Endometrium (tissue), 2 donors: ENCODE data around the gene ATP5IF1.

Experiments
- FAIRE-seq: peaks from 2 replicates; lab custom pipeline; 2012; peaks lifted over from hg19 to GRCh38; lab: Jason Lieb, UNC
- donor health status: control.
- donor health status: control.

The ATP5IF1 gene

DNA sequence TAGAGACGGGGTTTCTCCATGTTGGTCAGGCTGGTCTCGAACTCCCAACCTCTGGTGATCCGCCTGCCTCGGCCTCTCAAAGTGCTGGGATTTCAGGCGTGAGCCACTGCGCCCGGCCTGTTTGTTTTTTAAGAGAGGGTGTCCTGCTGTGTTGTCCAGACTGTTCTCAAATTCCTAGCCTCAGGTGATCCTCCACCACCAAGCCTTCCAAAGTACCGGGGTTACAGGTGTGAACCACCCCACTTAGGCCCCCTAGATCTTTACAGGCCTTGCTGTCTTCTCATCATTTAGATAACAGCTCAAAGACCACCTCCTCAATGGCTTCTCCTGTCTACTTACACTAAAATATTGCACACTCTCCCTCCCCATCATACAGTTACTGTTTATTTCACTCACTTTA is 29.7 kb downstream of the ATP5IF1 start:
- FAIRE-seq = no peak

DNA sequence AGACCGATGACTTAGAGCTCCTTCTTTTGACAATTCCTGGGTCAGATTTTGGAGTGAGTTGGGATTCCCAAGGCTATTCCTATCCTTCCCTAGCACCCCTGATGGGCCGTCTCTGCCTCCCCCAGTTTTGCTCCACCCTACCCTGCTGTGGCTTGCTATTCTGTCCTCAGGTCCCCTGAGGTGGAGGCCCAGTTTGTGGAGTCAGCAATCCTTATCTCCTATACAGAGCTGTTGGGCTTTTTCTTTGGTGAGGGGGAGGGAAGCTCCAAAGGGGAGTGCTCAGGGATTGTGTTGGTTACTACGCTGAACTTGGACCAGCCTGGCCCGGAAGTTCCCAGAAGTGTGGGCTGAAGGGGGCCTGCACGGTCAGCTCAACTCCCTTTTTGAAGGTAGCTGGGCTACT is 31.0 kb downstream of the ATP5IF1 start:
- FAIRE-seq = no peak

DNA sequence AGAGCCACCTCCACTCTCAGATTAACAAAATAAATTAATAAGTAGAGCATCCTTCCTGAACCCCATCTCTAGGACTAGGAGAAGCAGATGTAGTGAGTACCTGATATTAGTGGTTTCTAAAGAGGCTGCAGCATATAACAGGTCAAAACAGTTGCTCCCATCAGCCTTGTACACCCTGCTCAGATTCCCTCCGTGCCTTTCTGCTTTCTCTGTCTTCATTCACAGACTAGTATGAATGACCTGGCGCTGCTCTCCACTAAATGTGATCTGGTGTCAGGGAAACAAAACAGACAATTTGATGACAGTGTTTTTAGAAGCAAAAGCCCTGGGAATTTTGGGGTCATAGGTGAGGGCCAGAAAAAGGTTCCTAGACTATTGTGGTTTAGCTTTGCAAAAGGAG is 31.7 kb downstream of the ATP5IF1 start:
- FAIRE-seq = no peak

DNA sequence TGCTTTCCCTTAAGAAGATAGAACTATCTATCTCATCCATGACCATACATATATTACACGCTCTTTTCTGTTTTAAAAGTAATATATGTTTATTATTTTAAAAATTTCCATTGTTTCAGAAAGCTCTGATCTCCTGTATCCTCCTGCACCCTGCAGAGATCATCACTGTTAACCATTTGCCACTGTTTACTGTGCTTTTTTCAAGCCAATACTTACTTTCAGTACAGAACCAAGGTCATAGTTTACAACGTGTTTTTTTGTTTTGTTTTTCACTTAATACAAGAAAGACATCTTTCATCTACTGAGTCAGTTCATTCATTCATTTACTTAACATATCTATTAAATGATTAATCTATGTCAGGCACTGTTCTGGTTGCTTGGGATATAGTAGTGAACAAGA is 33.6 kb downstream of the ATP5IF1 start:
- no peak for FAIRE-seq

DNA sequence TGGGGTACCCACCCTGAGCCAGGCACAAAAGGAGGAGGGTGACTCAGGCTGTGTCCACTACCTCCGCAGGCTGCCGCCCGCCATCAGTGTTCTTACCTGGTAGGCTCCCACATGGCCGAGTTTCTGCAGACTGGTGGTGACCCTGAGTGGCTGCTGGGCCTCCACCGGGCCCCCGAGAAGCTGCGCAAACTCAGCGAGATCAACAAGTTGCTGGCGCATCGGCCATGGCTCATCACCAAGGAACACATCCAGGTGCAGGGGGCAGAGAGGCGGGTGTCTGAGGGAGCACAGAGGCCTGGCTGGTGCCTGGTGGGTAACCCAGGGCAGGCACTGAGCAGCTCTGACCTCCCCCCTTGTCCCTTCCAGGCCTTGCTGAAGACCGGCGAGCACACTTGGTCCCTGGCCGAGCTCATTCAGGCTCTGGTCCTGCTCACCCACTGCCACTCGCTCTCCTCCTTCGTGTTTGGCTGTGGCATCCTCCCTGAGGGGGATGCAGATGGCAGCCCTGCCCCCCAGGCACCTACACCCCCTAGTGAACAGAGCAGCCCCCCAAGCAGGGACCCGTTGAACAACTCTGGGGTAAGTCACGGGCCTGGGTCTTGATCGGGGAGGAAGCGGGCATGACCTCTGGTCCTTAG is 36.4 kb downstream of the ATP5IF1 start:
- no peak for FAIRE-seq

DNA sequence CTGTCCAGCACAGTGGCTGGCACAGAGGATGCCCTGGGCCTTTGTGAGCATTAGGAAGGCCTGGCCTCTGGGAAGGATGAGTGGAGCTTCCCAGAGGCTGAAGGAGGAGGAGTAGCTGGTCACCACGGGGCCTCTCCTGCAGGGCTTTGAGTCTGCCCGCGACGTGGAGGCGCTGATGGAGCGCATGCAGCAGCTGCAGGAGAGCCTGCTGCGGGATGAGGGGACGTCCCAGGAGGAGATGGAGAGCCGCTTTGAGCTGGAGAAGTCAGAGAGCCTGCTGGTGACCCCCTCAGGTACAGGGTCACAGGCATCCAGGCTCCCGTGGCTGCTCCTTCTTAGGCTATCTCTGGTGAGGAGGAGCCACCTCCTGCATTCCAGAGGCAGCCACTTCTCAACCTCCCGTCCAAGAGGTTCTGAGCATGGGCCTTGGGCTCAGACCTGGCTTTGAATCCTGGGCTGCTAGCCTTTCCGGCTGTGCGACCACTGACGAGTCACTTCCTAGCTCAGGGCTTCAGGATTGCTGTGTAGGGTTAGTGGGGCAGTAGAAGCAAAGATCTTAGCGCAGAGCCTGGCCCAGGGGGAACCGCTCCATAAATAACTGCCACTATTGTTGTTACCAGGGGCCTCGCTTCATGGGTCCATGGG is 37.4 kb downstream of the ATP5IF1 start:
- no peak for FAIRE-seq

DNA sequence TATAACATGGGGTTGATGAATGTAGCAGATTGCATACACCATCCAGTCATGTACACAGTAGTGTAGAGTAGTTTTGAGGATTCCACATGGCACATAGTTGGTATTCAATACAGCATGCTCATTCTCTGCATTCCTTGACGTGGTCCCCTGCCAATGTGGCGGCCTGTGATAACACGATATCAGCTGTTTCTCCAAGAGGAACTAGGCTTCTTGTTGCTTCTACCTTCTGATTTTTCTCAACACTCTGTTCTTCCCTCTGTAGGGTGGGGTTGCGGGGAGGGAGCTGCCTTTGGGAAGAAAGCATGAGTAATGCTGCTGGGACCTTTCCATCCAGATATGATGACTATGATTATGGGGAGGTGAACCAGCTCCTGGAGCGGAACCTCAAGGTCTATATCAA is 42.8 kb downstream of the ATP5IF1 start:
- no peak for FAIRE-seq

DNA sequence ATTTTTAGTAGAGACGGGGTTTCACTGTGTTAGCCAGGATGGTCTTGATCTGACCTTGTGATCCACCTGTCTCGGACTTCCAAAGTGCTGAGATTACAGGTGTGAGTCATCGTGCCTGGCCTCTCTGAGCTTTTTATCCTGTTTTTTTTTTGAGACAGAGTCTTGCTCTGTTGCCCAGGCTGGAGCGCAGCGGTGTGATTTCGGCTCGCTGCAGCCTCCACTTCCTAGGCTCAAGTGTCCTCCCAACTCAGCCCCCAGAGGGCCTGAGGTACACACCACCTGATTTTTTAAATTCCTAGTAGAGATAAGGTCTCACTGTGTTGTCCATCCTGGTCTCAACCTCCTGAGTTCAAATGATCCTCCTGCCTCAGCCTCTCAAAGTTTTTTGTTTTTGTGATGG is 43.8 kb downstream of the ATP5IF1 start:
- FAIRE-seq = no peak

DNA sequence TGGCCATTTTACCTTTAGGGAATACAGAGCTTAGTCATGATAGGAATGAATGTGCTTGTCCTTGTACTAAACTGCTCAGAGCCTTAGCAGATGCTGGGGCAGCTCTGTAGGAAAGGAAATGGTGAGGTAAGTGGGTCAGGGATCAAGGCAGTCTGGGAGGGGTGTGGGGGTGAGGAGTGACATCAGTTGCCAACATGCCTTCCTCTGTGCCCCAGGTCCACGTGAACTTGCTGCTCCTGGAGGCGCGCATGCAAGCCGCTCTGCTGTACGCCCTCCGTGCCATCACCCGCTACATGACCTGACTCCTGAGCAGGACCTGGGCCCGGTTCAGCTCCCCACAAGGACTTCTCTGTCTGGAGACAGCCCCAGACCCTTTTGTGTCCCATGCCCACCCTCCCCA is 44.6 kb downstream of the ATP5IF1 start:
- no peak for FAIRE-seq

DNA sequence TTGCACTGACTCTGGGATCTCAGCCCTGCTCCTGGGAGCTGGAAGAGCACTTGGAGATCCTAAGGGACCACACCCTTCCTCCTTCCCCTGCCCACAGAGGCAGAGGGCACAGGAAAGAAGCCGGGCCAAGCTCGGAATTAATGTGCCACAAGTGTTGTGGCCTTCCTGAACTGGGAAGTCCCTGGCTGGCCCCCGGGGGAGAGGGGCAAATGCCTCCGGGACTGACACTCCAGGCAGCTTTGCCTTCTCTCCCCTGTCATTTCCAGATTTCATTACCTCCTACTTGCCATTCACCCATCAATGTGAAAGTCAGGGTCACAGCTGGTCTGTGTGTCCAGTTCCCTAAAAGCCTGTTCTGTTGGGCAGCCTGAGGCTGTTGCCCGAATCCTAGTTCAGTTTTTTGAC is 45.1 kb downstream of the ATP5IF1 start:
- FAIRE-seq = no peak

DNA sequence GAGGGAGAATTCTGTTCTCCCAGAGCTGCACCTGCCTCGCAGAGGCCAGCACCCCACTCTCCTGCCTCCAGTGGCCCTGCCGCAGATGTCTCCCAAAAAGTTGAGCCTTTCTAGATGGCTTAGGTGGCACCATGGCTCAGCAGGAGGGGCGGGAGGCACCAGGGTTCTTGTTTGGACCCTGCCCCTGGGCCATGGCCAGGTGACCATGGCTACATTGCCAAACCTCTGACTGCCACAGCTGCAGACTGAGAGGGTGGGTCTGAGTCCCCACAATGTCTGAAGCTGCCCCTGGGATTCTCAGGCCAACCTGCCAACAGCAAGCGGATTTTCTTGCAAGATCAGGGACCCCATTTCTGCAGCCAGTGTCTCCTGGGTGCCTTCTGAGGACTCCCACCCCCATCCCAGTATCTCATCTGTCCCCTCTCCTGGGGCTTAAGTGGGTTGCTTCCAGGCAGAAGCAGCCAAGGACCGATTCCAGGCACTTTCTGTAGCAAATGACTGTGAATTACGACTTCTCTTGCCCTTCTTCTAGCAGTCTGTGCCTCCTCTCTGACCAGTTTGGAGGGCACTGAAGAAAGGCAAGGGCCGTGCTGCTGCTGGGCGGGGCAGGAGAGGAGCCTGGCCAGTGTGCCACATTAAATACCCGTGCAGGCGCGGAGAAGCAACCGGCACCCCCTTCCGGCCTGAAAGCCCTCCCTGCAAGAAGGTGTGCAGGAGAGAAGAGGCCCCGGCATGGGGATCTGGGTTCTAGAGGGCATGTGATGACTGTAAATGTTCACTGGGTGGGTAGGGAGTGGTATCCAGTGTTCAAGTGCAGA is 45.9 kb downstream of the ATP5IF1 start:
- no peak for FAIRE-seq

DNA sequence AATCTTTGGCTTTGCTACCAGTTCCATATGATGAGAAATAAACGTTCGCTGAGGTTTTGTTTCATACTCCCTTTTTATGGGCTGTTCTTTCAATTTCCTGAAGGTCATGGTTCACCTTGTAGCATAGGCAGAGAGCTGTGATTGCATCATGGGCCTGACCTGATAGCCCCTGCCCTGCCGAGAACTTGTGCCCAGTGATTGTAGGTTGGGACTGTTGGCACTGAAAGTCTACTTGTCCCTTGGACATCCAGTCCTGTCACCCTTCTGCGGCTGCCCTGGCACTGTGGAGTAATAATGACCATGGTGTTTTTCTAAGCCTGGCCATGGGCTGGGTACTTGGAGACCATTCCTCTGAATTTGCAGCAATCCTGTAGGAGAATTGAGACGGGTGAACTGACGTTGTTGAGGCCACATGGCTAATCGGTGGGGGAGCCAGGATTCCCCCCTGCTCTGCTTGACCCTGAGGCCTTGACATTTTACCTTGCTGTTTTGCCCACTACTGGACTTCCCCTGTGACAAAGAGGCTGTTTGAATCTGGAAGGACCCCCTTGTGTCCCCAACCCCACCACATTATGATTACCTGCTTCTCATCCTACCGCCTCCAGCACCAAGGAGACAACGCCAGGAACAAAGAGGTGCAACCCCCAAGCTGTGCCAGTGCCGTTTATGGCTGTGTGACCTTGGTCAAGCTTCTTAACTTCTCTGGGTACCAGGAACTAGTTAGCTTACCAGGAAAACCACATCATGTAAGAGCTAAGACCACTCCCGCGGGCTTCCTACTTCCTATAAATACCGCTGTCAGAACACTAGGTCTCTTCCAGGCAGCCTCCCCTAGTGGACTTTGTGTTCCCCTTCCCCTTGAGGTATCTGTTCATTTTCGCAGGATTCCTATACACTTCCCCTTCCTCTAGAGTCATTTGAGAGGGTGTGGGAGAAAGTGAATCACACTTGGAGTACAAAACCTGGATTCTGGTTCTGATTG is 46.8 kb downstream of the ATP5IF1 start:
- no peak for FAIRE-seq

DNA sequence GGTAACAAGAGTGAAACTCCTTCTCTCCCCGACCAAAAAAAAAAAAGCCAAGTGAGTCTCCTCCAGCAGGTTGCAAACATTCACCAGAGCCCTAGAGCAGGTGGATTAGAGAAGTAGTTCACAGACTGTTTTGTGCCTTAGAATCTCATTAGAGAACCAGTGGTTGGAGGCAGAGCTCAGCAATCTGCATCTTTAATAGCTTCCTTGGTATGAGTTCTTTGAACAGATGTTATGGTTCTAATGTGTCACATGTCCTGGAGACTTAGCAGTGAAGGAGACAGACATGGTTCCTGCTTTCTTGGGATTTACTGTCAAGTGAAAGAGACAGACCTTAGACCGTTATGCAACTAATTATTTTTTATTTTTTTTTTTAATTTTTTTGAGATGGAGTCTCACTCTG is 50.2 kb downstream of the ATP5IF1 start:
- no peak for FAIRE-seq
